HEK293 (cell line): ENCODE data around the gene PRKAG2.

Experiments
- CTCF ChIA-PET: fragments of 350-600 bp; formaldehyde crosslinking; extraction: SDS; loops from one replicate; lab custom pipeline; 2021; ENCODE audit warnings: antibody characterized with exemption; lab: Yijun Ruan, JAX
- POLR2A ChIA-PET: fragments of 300-600 bp; formaldehyde crosslinking; extraction: SDS; loops from one replicate; lab custom pipeline; 2020; ENCODE audit warnings: antibody characterized with exemption, inconsistent platforms; lab: Yijun Ruan, JAX
- H3K27ac ChIP-seq: fragments of 200-500 bp; sonication (Bioruptor generic); 2 replicates; pipeline ENCODE4 v1.5.1; 2014; ENCODE audit warnings: low read depth, low read length, control low read depth, inconsistent platforms; ENCODE audit errors: extremely low read depth
- H3K36me3 ChIP-seq, 2 experiments: fragments of 200-500 bp in 1 of 2; sonication (Bioruptor generic) in 1 of 2; 1 replicate in 1 of 2; 2 replicates in 1 of 2; pipeline ENCODE4 v1.5.1; 2014 to 2017; ENCODE audit warnings: inconsistent platforms in 2 of 2, low read length in 2 of 2; ENCODE audit not compliant: control insufficient read depth in 2 of 2, insufficient read depth in 1 of 2
- H3K4me1 ChIP-seq: fragments of 200-500 bp; sonication (Bioruptor generic); 2 replicates; pipeline ENCODE4 v1.5.1; 2014; ENCODE audit warnings: mild to moderate bottlenecking, low read length, inconsistent platforms; ENCODE audit not compliant: control insufficient read depth, insufficient read depth
- H3K4me3 ChIP-seq: 2 replicates; pipeline ENCODE4 v1.5.1; 2011; ENCODE audit warnings: low read depth, mild to moderate bottlenecking, control low read depth, low read length, moderate library complexity
- H3K9me3 ChIP-seq: fragments of 200-500 bp; sonication (Bioruptor generic); 2 replicates; pipeline ENCODE4 v1.5.1; 2014; ENCODE audit warnings: low read depth, low read length, inconsistent platforms; ENCODE audit not compliant: control insufficient read depth, insufficient read depth
- BCL11A ChIP-seq: fragments of 450-650 bp; formaldehyde crosslinking; IDR thresholded peaks from 2 replicates; pipeline ENCODE4 v1.5.1; 2016; ENCODE audit warnings: low read depth, missing biosample characterization, missing genetic modification characterization
- GLIS1 ChIP-seq: fragments of 450-650 bp; formaldehyde crosslinking; IDR thresholded peaks from 2 replicates; pipeline ENCODE4 v1.5.1; 2016; ENCODE audit warnings: missing biosample characterization, missing genetic modification characterization
- KLF10 ChIP-seq: fragments of 450-650 bp; IDR thresholded peaks from 2 replicates; pipeline ENCODE4 v1.5.1; 2018; ENCODE audit warnings: missing biosample characterization, mild to moderate bottlenecking, missing genetic modification characterization
- MEIS1 ChIP-seq: sonication (generic); formaldehyde crosslinking; IDR thresholded peaks from 2 replicates; pipeline ENCODE4 v1.8.1; 2022; ENCODE audit warnings: missing genetic modification reagents, mild to moderate bottlenecking, borderline replicate concordance
- SCRT1 ChIP-seq: fragments of 450-650 bp; formaldehyde crosslinking; IDR thresholded peaks from 2 replicates; pipeline ENCODE4 v1.5.1; 2016; ENCODE audit warnings: missing biosample characterization, missing genetic modification characterization, borderline replicate concordance
- YY2 ChIP-seq: fragments of 450-650 bp; formaldehyde crosslinking; IDR thresholded peaks from 2 replicates; pipeline ENCODE4 v1.5.1; 2016; ENCODE audit warnings: missing biosample characterization, missing genetic modification characterization
- ZBTB1 ChIP-seq: fragments of 450-650 bp; formaldehyde crosslinking; IDR thresholded peaks from 2 replicates; pipeline ENCODE4 v1.5.1; 2016; ENCODE audit warnings: missing biosample characterization, missing genetic modification characterization
- ZBTB20 ChIP-seq: fragments of 450-650 bp; formaldehyde crosslinking; IDR thresholded peaks from 2 replicates; pipeline ENCODE4 v1.5.1; 2016; ENCODE audit warnings: missing biosample characterization, missing genetic modification characterization
- ZEB2 ChIP-seq: fragments of 450-650 bp; formaldehyde crosslinking; IDR thresholded peaks from 2 replicates; pipeline ENCODE4 v1.5.1; 2016; ENCODE audit warnings: missing biosample characterization, missing genetic modification characterization
- ZNF114 ChIP-seq: fragments of 450-650 bp; formaldehyde crosslinking; IDR thresholded peaks from 2 replicates; pipeline ENCODE4 v1.5.0; 2017; ENCODE audit warnings: missing biosample characterization, missing genetic modification characterization
- ZNF132 ChIP-seq: fragments of 450-650 bp; formaldehyde crosslinking; IDR thresholded peaks from 2 replicates; pipeline ENCODE4 v1.5.1; 2017; ENCODE audit warnings: missing biosample characterization, missing genetic modification characterization, borderline replicate concordance
- ZNF138 ChIP-seq: fragments of 450-650 bp; formaldehyde crosslinking; IDR thresholded peaks from 2 replicates; pipeline ENCODE4 v1.5.1; 2016; ENCODE audit warnings: missing biosample characterization, missing genetic modification characterization, borderline replicate concordance
- ZNF169 ChIP-seq: fragments of 450-650 bp; formaldehyde crosslinking; IDR thresholded peaks from 2 replicates; pipeline ENCODE4 v1.5.1; 2016; ENCODE audit warnings: missing biosample characterization, missing genetic modification characterization
- ZNF19 ChIP-seq: fragments of 450-650 bp; formaldehyde crosslinking; IDR thresholded peaks from 2 replicates; pipeline ENCODE4; 2016; ENCODE audit warnings: missing biosample characterization, missing genetic modification characterization, low read depth
- ZNF239 ChIP-seq: fragments of 450-650 bp; formaldehyde crosslinking; IDR thresholded peaks from 2 replicates; pipeline ENCODE4 v1.5.1; 2016; ENCODE audit warnings: missing biosample characterization, missing genetic modification characterization
- ZNF24 ChIP-seq: fragments of 450-650 bp; formaldehyde crosslinking; IDR thresholded peaks from 2 replicates; pipeline ENCODE4 v1.5.1; 2016; ENCODE audit warnings: missing biosample characterization, missing genetic modification characterization
- ZNF248 ChIP-seq: fragments of 450-650 bp; formaldehyde crosslinking; IDR thresholded peaks from 2 replicates; pipeline ENCODE4 v1.5.1; 2017; ENCODE audit warnings: missing biosample characterization, missing genetic modification characterization
- ZNF324 ChIP-seq: fragments of 450-650 bp; formaldehyde crosslinking; IDR thresholded peaks from 2 replicates; pipeline ENCODE4 v1.5.1; 2016; ENCODE audit warnings: missing biosample characterization, missing genetic modification characterization
- ZNF473 ChIP-seq: fragments of 450-650 bp; formaldehyde crosslinking; IDR thresholded peaks from 2 replicates; pipeline ENCODE4 v1.5.1; 2017; ENCODE audit warnings: missing biosample characterization, missing genetic modification characterization
- ZNF510 ChIP-seq: fragments of 450-650 bp; formaldehyde crosslinking; IDR thresholded peaks from 2 replicates; pipeline ENCODE4 v1.5.1; 2018; ENCODE audit warnings: mild to moderate bottlenecking, missing genetic modification characterization, missing biosample characterization; ENCODE audit not compliant: insufficient replicate concordance
- ZNF558 ChIP-seq: fragments of 450-650 bp; formaldehyde crosslinking; IDR thresholded peaks from 2 replicates; pipeline ENCODE4 v1.5.1; 2016; ENCODE audit warnings: missing biosample characterization, missing genetic modification characterization
- ZNF629 ChIP-seq: fragments of 450-650 bp; formaldehyde crosslinking; IDR thresholded peaks from 2 replicates; pipeline ENCODE4 v1.5.1; 2017; ENCODE audit warnings: missing biosample characterization, missing genetic modification characterization
- ZNF768 ChIP-seq: fragments of 450-650 bp; formaldehyde crosslinking; IDR thresholded peaks from 2 replicates; pipeline ENCODE4 v1.5.1; 2018; ENCODE audit warnings: missing biosample characterization, mild to moderate bottlenecking, missing genetic modification characterization
- TF ChIP-seq, protein P1 (sequence below): fragments of 450-650 bp; formaldehyde crosslinking; IDR thresholded peaks from 2 replicates; pipeline ENCODE4 v1.5.0; 2017; ENCODE audit warnings: missing biosample characterization, missing genetic modification characterization, borderline replicate concordance
- TF ChIP-seq, protein P2 (sequence below): IDR thresholded peaks from 2 replicates; pipeline ENCODE4 v1.6.1; 2011; ENCODE audit warnings: mild to moderate bottlenecking, low read depth, low read length, borderline replicate concordance
- TF ChIP-seq, protein P3 (sequence below): fragments of 450-650 bp; formaldehyde crosslinking; IDR thresholded peaks from 2 replicates; pipeline ENCODE4 v1.5.1; 2016; ENCODE audit warnings: missing biosample characterization, missing genetic modification characterization, low read depth
- TF ChIP-seq, protein P4 (sequence below): fragments of 450-650 bp; IDR thresholded peaks from 2 replicates; pipeline ENCODE4 v1.5.1; 2018; ENCODE audit warnings: missing biosample characterization, mild to moderate bottlenecking, missing genetic modification characterization

Gene PRKAG2

GRCh38 chr7:151607464-151607867 is 269.4 kb downstream of the PRKAG2 start (continued):
- TF ChIP-seq ZNF169 (tag by site-specific recombination): no peak
- no peak for TF ChIP-seq ZBTB20 (tag by site-specific recombination)
- no peak for TF ChIP-seq BCL11A (tag by site-specific recombination)
- no peak for TF ChIP-seq ZNF132
- no peak for TF ChIP-seq ZNF558 (tag by site-specific recombination)
- no peak for TF ChIP-seq ZNF768 (tag by site-specific recombination)
- TF ChIP-seq ZNF239 (tag by site-specific recombination): no peak
- TF ChIP-seq ZNF114 (tag by site-specific recombination): no peak
- TF ChIP-seq, protein P1, sequence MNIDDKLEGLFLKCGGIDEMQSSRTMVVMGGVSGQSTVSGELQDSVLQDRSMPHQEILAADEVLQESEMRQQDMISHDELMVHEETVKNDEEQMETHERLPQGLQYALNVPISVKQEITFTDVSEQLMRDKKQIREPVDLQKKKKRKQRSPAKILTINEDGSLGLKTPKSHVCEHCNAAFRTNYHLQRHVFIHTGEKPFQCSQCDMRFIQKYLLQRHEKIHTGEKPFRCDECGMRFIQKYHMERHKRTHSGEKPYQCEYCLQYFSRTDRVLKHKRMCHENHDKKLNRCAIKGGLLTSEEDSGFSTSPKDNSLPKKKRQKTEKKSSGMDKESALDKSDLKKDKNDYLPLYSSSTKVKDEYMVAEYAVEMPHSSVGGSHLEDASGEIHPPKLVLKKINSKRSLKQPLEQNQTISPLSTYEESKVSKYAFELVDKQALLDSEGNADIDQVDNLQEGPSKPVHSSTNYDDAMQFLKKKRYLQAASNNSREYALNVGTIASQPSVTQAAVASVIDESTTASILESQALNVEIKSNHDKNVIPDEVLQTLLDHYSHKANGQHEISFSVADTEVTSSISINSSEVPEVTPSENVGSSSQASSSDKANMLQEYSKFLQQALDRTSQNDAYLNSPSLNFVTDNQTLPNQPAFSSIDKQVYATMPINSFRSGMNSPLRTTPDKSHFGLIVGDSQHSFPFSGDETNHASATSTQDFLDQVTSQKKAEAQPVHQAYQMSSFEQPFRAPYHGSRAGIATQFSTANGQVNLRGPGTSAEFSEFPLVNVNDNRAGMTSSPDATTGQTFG (tag by site-specific recombination): no peak

- ChIA-PET POLR2A (no interaction called here), CTCF (no interaction called here)
- Histone ChIP-seq H3K4me1 (no peaks in the 10 kb centered on the region), H3K9me3 (no peaks in the 10 kb centered on the region), H3K4me3 (no peak overlapping the region), H3K36me3 (peaks cover 0 to 5% of the 10 kb centered on the region in 2 experiments; a peak in 1 of 3 replicates), H3K27ac (no peak overlapping the region)
- no peak for TF ChIP-seq ZNF138 (tag by site-specific recombination)
- TF ChIP-seq, protein P2, sequence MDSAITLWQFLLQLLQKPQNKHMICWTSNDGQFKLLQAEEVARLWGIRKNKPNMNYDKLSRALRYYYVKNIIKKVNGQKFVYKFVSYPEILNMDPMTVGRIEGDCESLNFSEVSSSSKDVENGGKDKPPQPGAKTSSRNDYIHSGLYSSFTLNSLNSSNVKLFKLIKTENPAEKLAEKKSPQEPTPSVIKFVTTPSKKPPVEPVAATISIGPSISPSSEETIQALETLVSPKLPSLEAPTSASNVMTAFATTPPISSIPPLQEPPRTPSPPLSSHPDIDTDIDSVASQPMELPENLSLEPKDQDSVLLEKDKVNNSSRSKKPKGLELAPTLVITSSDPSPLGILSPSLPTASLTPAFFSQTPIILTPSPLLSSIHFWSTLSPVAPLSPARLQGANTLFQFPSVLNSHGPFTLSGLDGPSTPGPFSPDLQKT: no peak
- no peak for TF ChIP-seq SCRT1
- TF ChIP-seq ZNF19 (tag by site-specific recombination): no peak
- TF ChIP-seq KLF10 (tag by site-specific recombination): no peak
- no peak for TF ChIP-seq ZNF24 (tag by site-specific recombination)
- TF ChIP-seq, all 188 proteins: peak for 0
Observed at GRCh38 chr7:151603951-151604350, 273.0 kb downstream of the PRKAG2 start.

GRCh38 chr7:151601521-151602305 is 275.2 kb downstream of the PRKAG2 start:
- H3K27ac ChIP-seq: no peak overlapping the region
- H3K36me3 ChIP-seq: peaks cover 0 to 5% of the 10 kb centered on the region in 2 experiments; a peak in 1 of 3 replicates
- ChIA-PET POLR2A (no interaction called here), CTCF (interaction anchor here (0.5 to 1.9 kb wide), 5 partner anchors 31 to 618 kb away, joined by 3 to 7 read pairs (median 3); no protein-coding TSS in a partner anchor)
- H3K9me3 ChIP-seq: no peaks in the 10 kb centered on the region
- H3K4me3 ChIP-seq: no peak overlapping the region
- no peaks in the 10 kb centered on the region for H3K4me1 ChIP-seq
- TF ChIP-seq, protein P3, sequence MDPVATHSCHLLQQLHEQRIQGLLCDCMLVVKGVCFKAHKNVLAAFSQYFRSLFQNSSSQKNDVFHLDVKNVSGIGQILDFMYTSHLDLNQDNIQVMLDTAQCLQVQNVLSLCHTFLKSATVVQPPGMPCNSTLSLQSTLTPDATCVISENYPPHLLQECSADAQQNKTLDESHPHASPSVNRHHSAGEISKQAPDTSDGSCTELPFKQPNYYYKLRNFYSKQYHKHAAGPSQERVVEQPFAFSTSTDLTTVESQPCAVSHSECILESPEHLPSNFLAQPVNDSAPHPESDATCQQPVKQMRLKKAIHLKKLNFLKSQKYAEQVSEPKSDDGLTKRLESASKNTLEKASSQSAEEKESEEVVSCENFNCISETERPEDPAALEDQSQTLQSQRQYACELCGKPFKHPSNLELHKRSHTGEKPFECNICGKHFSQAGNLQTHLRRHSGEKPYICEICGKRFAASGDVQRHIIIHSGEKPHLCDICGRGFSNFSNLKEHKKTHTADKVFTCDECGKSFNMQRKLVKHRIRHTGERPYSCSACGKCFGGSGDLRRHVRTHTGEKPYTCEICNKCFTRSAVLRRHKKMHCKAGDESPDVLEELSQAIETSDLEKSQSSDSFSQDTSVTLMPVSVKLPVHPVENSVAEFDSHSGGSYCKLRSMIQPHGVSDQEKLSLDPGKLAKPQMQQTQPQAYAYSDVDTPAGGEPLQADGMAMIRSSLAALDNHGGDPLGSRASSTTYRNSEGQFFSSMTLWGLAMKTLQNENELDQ (tag by site-specific recombination): no peak
- TF ChIP-seq ZNF629 (no peak), YY2 (tag by site-specific recombination) (no peak), ZBTB1 (no peak), GLIS1 (tag by site-specific recombination) (no peak), ZNF248 (tag by site-specific recombination) (no peak), ZNF510 (tag by site-specific recombination) (no peak), ZEB2 (tag by site-specific recombination) (no peak), MEIS1 (no peak), ZNF324 (tag by site-specific recombination) (no peak), ZNF473 (tag by site-specific recombination) (no peak)
- TF ChIP-seq, protein P4, sequence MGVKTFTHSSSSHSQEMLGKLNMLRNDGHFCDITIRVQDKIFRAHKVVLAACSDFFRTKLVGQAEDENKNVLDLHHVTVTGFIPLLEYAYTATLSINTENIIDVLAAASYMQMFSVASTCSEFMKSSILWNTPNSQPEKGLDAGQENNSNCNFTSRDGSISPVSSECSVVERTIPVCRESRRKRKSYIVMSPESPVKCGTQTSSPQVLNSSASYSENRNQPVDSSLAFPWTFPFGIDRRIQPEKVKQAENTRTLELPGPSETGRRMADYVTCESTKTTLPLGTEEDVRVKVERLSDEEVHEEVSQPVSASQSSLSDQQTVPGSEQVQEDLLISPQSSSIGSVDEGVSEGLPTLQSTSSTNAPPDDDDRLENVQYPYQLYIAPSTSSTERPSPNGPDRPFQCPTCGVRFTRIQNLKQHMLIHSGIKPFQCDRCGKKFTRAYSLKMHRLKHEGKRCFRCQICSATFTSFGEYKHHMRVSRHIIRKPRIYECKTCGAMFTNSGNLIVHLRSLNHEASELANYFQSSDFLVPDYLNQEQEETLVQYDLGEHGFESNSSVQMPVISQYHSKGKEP (tag by site-specific recombination): no peak
